ENCODE results near the gene DMRTB1. TPM values are rescaled to one million over a fixed set of nuclear protein-coding genes. Genes with fewer than 3 reads are reported as not detected.

Gene DMRTB1
- total and polyA plus RNA-seq, 12 donors, result not detected

DNA sequence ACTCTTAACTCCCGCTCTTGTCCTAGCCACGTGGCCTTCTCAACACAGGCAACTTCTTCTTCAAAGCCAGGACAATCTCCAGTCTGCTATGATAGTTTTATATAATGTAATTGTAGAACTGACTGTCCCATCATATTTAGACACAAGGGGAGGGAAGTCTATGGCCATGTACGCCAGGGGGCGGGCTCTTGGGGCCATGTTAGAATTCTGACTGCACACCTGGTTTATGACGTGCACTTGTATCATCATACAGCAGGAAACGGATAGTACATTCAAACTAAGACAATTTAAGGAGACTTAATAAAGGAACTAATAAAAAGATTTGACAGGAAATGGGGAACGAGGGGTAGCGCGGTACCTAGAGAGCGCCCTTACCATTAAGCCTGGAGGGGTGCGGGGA is 21.5 kb downstream of the DMRTB1 start:
- no peak overlapping the region for H3K4me3 ChIP-seq
- 87 to 88% methylated on average over 11 of the region's 11 CpGs for WGBS, 2 donors
- no peak for DNase-seq
- H3K27ac ChIP-seq, result no peak overlapping the region
- H3K27me3 ChIP-seq, result peaks cover 0 to 61% (median 17%) of the 10 kb centered on the region in 7 donors
- no peaks in the 10 kb centered on the region for H3K9me3 ChIP-seq
- no peaks in the 10 kb centered on the region for H3K36me3 ChIP-seq
- TF ChIP-seq, protein P1, sequence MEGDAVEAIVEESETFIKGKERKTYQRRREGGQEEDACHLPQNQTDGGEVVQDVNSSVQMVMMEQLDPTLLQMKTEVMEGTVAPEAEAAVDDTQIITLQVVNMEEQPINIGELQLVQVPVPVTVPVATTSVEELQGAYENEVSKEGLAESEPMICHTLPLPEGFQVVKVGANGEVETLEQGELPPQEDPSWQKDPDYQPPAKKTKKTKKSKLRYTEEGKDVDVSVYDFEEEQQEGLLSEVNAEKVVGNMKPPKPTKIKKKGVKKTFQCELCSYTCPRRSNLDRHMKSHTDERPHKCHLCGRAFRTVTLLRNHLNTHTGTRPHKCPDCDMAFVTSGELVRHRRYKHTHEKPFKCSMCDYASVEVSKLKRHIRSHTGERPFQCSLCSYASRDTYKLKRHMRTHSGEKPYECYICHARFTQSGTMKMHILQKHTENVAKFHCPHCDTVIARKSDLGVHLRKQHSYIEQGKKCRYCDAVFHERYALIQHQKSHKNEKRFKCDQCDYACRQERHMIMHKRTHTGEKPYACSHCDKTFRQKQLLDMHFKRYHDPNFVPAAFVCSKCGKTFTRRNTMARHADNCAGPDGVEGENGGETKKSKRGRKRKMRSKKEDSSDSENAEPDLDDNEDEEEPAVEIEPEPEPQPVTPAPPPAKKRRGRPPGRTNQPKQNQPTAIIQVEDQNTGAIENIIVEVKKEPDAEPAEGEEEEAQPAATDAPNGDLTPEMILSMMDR (IDR thresholded peaks at IDR 0.05), result no peak
- peaks cover 0 to 5% (median 0%) of the 10 kb centered on the region in 9 donors for H3K4me1 ChIP-seq
- intact Hi-C loops (cut with DNase I), result loop anchor here in 4 of 10 donors (10.0 kb wide), 3 partner anchors 114 to 274 kb away; no protein-coding TSS in a partner anchor
- no peak for ATAC-seq

DNA sequence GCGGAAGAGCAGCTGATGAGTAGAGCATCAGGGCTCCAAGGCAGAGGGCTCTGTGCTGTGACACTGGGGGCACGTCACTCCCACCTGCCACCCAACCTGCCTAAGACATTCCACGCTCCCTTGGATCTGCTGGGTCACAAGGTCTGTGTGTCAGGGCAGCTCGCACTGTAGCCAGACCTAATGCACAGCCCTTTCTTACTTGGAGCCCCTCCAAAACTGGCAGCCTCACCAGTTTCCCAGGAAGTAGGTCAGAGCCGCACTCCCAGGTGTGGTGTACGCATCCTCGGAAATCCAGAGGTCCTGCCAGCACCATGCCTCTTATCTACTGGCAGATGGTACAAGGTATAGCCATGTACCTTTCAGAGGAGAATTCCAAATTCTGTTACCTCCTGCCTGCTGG is 22.3 kb downstream of the DMRTB1 start:
- H3K27ac ChIP-seq, result no peak overlapping the region
- 85 to 89% methylated on average over 7 of the region's 7 CpGs for WGBS, 2 donors
- TF ChIP-seq, protein P1 (IDR thresholded peaks at IDR 0.05), result no peak
- H3K27me3 ChIP-seq, result peaks cover 0 to 69% (median 24%) of the 10 kb centered on the region in 7 donors
- H3K4me3 ChIP-seq, result no peak overlapping the region
- ATAC-seq (no peak), DNase-seq (no peak)
- no peaks in the 10 kb centered on the region for H3K36me3 ChIP-seq
- intact Hi-C loops (cut with DNase I), result loop anchor here in 4 of 10 donors (10.0 kb wide), 3 partner anchors 113 to 273 kb away; no protein-coding TSS in a partner anchor
- H3K4me1 ChIP-seq, result peaks cover 0 to 6% (median 0%) of the 10 kb centered on the region in 9 donors
- H3K9me3 ChIP-seq, result no peaks in the 10 kb centered on the region

DNA sequence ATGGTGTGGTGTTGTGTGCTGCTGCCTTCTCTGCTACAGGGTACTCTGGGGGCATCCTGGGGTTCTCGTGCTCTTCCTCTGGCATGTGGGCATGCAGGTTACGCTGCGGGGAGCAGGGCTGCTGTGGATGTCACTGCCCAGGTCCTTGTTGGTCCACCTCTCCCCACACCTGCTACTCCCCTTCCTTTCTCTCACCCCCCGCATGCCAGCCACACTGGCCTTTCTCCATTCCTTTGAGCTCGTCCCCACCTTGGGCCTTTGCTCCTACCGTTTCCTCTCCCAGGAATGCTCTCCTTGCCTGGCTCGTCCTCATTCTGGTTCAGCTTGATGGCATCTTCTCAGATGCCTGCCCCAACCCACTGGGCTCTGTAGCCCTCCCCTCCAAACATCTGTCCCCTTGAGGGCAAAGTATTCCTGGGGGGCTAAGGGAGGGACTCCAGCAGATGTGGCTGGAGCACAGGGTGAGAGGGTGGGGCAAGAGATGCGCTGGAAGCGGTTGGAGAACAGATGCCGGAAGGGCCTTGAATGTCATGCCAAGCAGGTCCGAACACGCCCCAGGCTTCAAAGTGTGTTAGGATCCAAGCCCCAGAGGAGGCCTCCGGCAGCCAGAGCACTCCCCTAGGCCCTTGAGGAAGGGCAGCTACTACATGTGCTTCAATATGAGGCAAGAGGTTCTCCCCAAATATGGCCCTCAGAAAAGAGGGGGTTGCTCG is 23.4 kb downstream of the DMRTB1 start:
- Histone ChIP-seq H3K27ac (no peak overlapping the region), H3K9me3 (no peaks in the 10 kb centered on the region), H3K4me1 (peaks cover 0 to 6% (median 0%) of the 10 kb centered on the region in 9 donors), H3K27me3 (peaks cover 0 to 72% (median 35%) of the 10 kb centered on the region in 7 donors), H3K36me3 (no peaks in the 10 kb centered on the region), H3K4me3 (no peak overlapping the region)
- WGBS, 2 donors, result 83% methylated on average over 14 of the region's 14 CpGs
- intact Hi-C loops (cut with DNase I), result loop anchor here in 4 of 10 donors (10.0 kb wide), 3 partner anchors 112 to 272 kb away; no protein-coding TSS in a partner anchor
- no peak for DNase-seq
- TF ChIP-seq, protein P1 (IDR thresholded peaks at IDR 0.05), result no peak
- no peak for ATAC-seq

DNA sequence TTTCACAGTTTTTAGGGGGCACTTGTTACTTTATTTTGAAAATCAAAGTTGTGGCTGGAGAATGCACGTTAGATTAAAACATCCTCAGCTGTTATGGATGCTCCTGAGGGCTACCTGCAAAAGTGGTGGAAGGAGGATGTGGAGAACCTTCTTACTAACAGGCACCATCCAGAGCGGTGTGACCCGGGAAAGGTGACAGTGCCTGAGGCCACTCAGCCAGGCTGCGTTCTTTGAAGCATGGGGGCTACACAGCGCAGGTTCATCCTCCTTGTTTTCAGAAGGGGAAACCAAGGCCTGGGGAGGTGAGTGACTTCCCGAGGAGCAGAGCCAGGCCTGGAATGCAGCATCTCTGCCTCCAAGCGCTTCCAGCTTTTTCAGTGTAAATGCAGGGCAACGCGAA is 24.0 kb downstream of the DMRTB1 start:
- H3K4me1 ChIP-seq, result peaks cover 0 to 6% (median 0%) of the 10 kb centered on the region in 9 donors
- no peak overlapping the region for H3K27ac ChIP-seq
- no peak overlapping the region for H3K4me3 ChIP-seq
- peaks cover 0 to 72% (median 39%) of the 10 kb centered on the region in 7 donors for H3K27me3 ChIP-seq
- H3K36me3 ChIP-seq, result no peaks in the 10 kb centered on the region
- no peaks in the 10 kb centered on the region for H3K9me3 ChIP-seq
- WGBS, 2 donors, result 86 to 91% methylated on average over 9 of the region's 9 CpGs
- intact Hi-C loops (cut with DNase I), result loop anchor here in 4 of 10 donors (10.0 kb wide), 3 partner anchors 112 to 272 kb away; no protein-coding TSS in a partner anchor
- TF ChIP-seq, protein P1 (IDR thresholded peaks at IDR 0.05), result no peak
- ATAC-seq (no peak), DNase-seq (no peak)
